ENCODE measurements around the gene CAPN15. TPM values are rescaled to one million over a fixed set of nuclear protein-coding genes. Genes with fewer than 3 reads are reported as not detected.

CAPN15 gene
- total RNA-seq, 2 donors from 2014 or later = 55.3 to 76.1 TPM

DNA sequence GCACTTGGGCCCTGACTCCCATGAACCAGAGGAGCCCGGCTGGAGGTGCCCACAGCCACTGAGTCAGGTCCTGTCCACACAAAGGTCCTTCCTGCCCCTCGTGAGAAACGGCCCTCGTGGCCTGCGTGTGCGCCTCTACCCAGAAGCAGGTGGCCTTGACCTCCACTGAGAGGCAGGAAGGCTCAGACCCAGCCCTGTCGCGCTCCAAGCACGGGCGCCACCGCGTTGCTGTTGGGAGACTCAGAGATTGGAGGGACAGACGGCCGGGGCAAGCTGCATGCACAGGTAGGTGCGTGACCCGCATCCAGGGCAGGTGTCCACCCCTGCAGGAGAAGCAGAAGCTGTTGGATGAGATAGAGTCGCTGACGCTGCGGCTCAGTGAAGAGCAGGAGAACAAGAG lies 8.1 kb upstream of the CAPN15 start:
- Histone ChIP-seq H3K9ac (ENCODE audit: extremely low read depth, low read length, poor library complexity, severe bottlenecking) (no peak overlapping the region), H3K36me3 (ENCODE audit: control insufficient read depth, insufficient read depth, low read length) (peaks cover 24% of the 10 kb centered on the region), H3K27ac (ENCODE audit: low read depth, low read length) (no peak overlapping the region), H3K9me3 (ENCODE audit: control insufficient read depth, low read length) (no peaks in the 10 kb centered on the region), H3K27me3 (ENCODE audit: control insufficient read depth, insufficient read depth, low read length, poor library complexity, severe bottlenecking) (no peaks in the 10 kb centered on the region), H3K4me3 (ENCODE audit: low read length) (no peak overlapping the region), H3K4me1 (ENCODE audit: control insufficient read depth, insufficient read depth, low read length) (no peaks in the 10 kb centered on the region)
- Mint-ChIP-seq H3K4me3 (no peak overlapping the region), H3K36me3 (ENCODE audit: low read depth) (peaks cover 18% of the 10 kb centered on the region), H3K27me3 (ENCODE audit: insufficient read depth) (no peaks in the 10 kb centered on the region), H3K4me1 (no peaks in the 10 kb centered on the region), H3K9me3 (no peaks in the 10 kb centered on the region), H3K27ac (no peak overlapping the region)
- no peak for DNase-seq
- WGBS, 2 experiments (ENCODE audit: insufficient coverage in 1 of 2, insufficient read length in 1 of 2) = 95 to 96% methylated on average over 14 to 19 of the region's 19 CpGs
- TF ChIP-seq, protein P1, sequence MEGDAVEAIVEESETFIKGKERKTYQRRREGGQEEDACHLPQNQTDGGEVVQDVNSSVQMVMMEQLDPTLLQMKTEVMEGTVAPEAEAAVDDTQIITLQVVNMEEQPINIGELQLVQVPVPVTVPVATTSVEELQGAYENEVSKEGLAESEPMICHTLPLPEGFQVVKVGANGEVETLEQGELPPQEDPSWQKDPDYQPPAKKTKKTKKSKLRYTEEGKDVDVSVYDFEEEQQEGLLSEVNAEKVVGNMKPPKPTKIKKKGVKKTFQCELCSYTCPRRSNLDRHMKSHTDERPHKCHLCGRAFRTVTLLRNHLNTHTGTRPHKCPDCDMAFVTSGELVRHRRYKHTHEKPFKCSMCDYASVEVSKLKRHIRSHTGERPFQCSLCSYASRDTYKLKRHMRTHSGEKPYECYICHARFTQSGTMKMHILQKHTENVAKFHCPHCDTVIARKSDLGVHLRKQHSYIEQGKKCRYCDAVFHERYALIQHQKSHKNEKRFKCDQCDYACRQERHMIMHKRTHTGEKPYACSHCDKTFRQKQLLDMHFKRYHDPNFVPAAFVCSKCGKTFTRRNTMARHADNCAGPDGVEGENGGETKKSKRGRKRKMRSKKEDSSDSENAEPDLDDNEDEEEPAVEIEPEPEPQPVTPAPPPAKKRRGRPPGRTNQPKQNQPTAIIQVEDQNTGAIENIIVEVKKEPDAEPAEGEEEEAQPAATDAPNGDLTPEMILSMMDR (conservative IDR thresholded peaks at IDR 0.05) = no peak

DNA sequence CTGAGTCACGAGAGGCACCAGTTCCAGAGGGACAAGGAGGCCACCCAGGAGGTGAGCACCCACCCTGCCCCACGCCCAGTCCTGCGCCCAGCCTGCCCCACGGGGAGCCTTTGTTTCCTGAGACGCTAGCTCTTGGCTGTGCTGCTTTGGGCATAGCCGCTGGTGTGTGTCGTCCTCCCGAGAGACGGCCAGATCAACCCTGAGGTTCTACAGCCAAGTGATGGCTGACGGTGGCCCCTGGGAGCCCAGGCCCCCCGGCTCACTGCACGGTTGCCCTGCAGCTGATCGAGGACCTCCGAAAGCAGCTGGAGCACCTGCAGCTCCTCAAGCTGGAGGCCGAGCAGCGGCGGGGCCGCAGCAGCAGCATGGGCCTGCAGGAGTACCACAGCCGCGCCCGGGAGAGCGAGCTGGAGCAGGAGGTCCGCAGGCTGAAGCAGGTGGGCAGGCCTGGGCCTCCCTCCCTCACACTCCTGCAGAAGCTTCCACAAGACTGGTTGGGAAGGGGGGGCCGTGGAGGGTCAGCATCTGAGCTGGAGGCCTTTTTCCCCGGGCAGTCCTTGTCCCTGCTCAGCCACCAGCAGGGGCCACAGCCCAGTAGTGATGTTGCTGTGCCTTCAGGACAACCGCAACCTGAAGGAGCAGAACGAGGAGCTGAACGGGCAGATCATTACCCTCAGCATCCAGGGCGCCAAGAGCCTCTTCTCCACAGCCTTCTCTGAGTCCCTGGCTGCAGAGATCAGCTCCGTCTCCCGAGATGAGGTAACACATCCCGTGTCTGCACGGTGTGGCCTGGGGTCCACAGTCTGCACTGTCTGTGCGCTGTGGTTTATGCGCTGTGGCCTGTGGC lies 7.4 kb upstream of the CAPN15 start:
- no peak overlapping the region for H3K4me3 ChIP-seq (ENCODE audit: low read length)
- no peak overlapping the region for H3K27ac ChIP-seq (ENCODE audit: low read depth, low read length)
- TF ChIP-seq, protein P1 (conservative IDR thresholded peaks at IDR 0.05) = no peak
- H3K27me3 ChIP-seq (ENCODE audit: control insufficient read depth, insufficient read depth, low read length, poor library complexity, severe bottlenecking) = no peaks in the 10 kb centered on the region
- H3K4me1 ChIP-seq (ENCODE audit: control insufficient read depth, insufficient read depth, low read length) = no peaks in the 10 kb centered on the region
- H3K36me3 Mint-ChIP-seq (ENCODE audit: low read depth) = peaks cover 15% of the 10 kb centered on the region
- H3K27me3 Mint-ChIP-seq (ENCODE audit: insufficient read depth) = no peaks in the 10 kb centered on the region
- H3K4me1 Mint-ChIP-seq = no peaks in the 10 kb centered on the region
- H3K36me3 ChIP-seq (ENCODE audit: control insufficient read depth, insufficient read depth, low read length) = peaks cover 21% of the 10 kb centered on the region
- H3K9me3 Mint-ChIP-seq = no peaks in the 10 kb centered on the region
- H3K9me3 ChIP-seq (ENCODE audit: control insufficient read depth, low read length) = no peaks in the 10 kb centered on the region
- 93 to 95% methylated on average over 20 to 35 of the region's 35 CpGs for WGBS, 2 experiments (ENCODE audit: insufficient coverage in 1 of 2, insufficient read length in 1 of 2)
- H3K9ac ChIP-seq (ENCODE audit: extremely low read depth, low read length, poor library complexity, severe bottlenecking) = no peak overlapping the region
- no peak overlapping the region for H3K4me3 Mint-ChIP-seq
- no peak overlapping the region for H3K27ac Mint-ChIP-seq
- DNase-seq = no peak

DNA sequence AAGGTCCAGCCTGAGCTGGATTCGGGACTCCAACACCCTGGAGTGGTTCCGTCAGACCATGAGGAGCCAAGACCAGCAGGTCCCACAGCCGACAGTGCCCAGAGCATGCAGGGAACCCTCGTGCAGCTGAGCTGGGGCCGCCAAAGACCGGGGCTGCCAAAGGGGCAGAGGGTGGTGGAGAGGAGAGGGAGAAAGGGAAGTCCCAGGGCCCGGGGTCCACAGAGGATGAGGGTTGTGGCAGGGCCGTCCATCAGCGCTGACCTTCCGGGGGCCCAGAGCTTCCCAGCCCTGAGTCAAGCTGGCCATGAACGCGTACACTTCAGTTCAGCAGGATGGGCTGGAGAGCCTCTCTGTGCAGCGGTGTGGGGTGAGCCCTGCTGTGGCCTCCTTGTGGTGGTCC lies 6.7 kb upstream of the CAPN15 start:
- peaks cover under 1% of the 10 kb centered on the region for H3K4me1 ChIP-seq (ENCODE audit: control insufficient read depth, insufficient read depth, low read length)
- Mint-ChIP-seq H3K4me1 (peaks cover 4% of the 10 kb centered on the region), H3K4me3 (no peak overlapping the region), H3K27me3 (ENCODE audit: insufficient read depth) (no peaks in the 10 kb centered on the region), H3K36me3 (ENCODE audit: low read depth) (peaks cover 15% of the 10 kb centered on the region), H3K27ac (no peak overlapping the region), H3K9me3 (no peaks in the 10 kb centered on the region)
- H3K36me3 ChIP-seq (ENCODE audit: control insufficient read depth, insufficient read depth, low read length) = peaks cover 13% of the 10 kb centered on the region
- no peak overlapping the region for H3K4me3 ChIP-seq (ENCODE audit: low read length)
- H3K27me3 ChIP-seq (ENCODE audit: control insufficient read depth, insufficient read depth, low read length, poor library complexity, severe bottlenecking) = no peaks in the 10 kb centered on the region
- no peak overlapping the region for H3K9ac ChIP-seq (ENCODE audit: extremely low read depth, low read length, poor library complexity, severe bottlenecking)
- TF ChIP-seq, protein P1 (conservative IDR thresholded peaks at IDR 0.05) = no peak
- H3K27ac ChIP-seq (ENCODE audit: low read depth, low read length) = no peak overlapping the region
- DNase-seq = no peak
- WGBS, 2 experiments (ENCODE audit: insufficient coverage in 1 of 2, insufficient read length in 1 of 2) = 91 to 94% methylated on average over 7 to 13 of the region's 13 CpGs
- no peaks in the 10 kb centered on the region for H3K9me3 ChIP-seq (ENCODE audit: control insufficient read depth, low read length)

Data from endodermal cell (in vitro differentiated cells).